Erythroblast (primary cell): ENCODE data around the gene CCDC154.

Experiments used
- DNase-seq, 2 experiments: peaks; one replicate each; lab custom pipeline; 2025; lab: John Stamatoyannopoulos, UW
- GATA1 ChIP-seq: IDR thresholded peaks from 2 replicates; pipeline ENCODE4 v1.6.1; 2011; ENCODE audit warnings: low read depth, mild to moderate bottlenecking, control low read depth, low read length, moderate library complexity
- POLR2A ChIP-seq: IDR thresholded peaks from 2 replicates; pipeline ENCODE4 v1.6.1; 2011; ENCODE audit warnings: mild to moderate bottlenecking, low read length

Gene CCDC154

GRCh38 chr16:1466968-1467521 is 22.7 kb upstream of the CCDC154 start:
- no peak for DNase-seq
- TF ChIP-seq POLR2A = no peak
- TF ChIP-seq GATA1 = no peak

- no peak for DNase-seq
- TF ChIP-seq POLR2A (no peak), GATA1 (no peak)
These were observed 21.7 kb upstream of the CCDC154 start for GRCh38 chr16:1466054-1466453.

GRCh38 chr16:1465567-1465915 is 21.2 kb upstream of the CCDC154 start:
- no peak for DNase-seq

GRCh38 chr16:1464894-1465566 is 20.7 kb upstream of the CCDC154 start:
- DNase-seq = no peak
- TF ChIP-seq POLR2A (no peak), GATA1 (no peak)

More at GRCh38 chr16:1465567-1465915, 21.2 kb upstream of the CCDC154 start:
- TF ChIP-seq GATA1 (no peak), POLR2A (no peak)

GRCh38 chr16:1464196-1464893 is 20.0 kb upstream of the CCDC154 start:
- no peak for TF ChIP-seq POLR2A
- TF ChIP-seq GATA1 = no peak
- no peak for DNase-seq

- TF ChIP-seq GATA1 (no peak), POLR2A (no peak)
- no peak for DNase-seq
These were observed 16.8 kb upstream of the CCDC154 start for GRCh38 chr16:1461146-1461545.

GRCh38 chr16:1460602-1461138 is 16.3 kb upstream of the CCDC154 start:
- no peak for TF ChIP-seq GATA1
- no peak for TF ChIP-seq POLR2A
- no peak for DNase-seq

GRCh38 chr16:1459967-1460366 is 15.6 kb upstream of the CCDC154 start:
- DNase-seq = no peak
- no peak for TF ChIP-seq GATA1
- TF ChIP-seq POLR2A = no peak

- TF ChIP-seq POLR2A (no peak), GATA1 (no peak)
- DNase-seq = no peak
These were observed 14.6 kb upstream of the CCDC154 start for GRCh38 chr16:1458977-1459341.

- DNase-seq = no peak
- TF ChIP-seq GATA1 (no peak), POLR2A (no peak)
These were observed 14.1 kb upstream of the CCDC154 start for GRCh38 chr16:1458336-1458976.

GRCh38 chr16:1457489-1458245 is 13.3 kb upstream of the CCDC154 start:
- DNase-seq = no peak
- no peak for TF ChIP-seq GATA1
- no peak for TF ChIP-seq POLR2A

- DNase-seq = no peak
- TF ChIP-seq POLR2A (no peak), GATA1 (no peak)
These were observed 12.6 kb upstream of the CCDC154 start for GRCh38 chr16:1456951-1457350.
